22Rv1 (cell line): Measurements from ENCODE around the gene MSRB2.

Experiments used
- ZFX ChIP-seq: fragments of 450-650 bp; IDR thresholded peaks from 2 replicates; pipeline ENCODE4 v1.6.1; 2017; ENCODE audit warnings: antibody characterized with exemption, borderline replicate concordance
- TF ChIP-seq, protein P1 (sequence below): fragments of 450-650 bp; IDR thresholded peaks from 2 replicates; pipeline ENCODE4 v1.5.1; 2017; ENCODE audit warnings: mild to moderate bottlenecking

DNA sequence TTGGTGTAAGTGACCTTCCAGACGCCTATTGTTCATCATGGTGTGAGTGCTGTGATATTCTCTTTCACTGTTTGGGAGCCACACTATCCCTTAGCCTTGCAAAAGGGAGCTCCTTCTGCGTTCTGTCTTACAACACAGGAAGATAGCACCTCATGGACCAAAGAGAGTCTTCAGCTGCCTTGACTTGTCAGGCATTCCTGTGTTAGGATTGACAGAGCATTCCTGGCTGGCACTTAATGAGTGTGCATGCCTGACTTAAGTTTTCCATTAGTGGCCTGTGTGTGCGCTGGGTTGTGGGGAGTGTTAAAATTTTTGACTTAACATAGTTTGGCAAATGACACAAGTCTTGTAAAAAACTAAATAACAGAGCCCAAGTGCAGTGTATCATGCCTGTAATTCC lies 21.9 kb upstream of the MSRB2 start:
- TF ChIP-seq, protein P1, sequence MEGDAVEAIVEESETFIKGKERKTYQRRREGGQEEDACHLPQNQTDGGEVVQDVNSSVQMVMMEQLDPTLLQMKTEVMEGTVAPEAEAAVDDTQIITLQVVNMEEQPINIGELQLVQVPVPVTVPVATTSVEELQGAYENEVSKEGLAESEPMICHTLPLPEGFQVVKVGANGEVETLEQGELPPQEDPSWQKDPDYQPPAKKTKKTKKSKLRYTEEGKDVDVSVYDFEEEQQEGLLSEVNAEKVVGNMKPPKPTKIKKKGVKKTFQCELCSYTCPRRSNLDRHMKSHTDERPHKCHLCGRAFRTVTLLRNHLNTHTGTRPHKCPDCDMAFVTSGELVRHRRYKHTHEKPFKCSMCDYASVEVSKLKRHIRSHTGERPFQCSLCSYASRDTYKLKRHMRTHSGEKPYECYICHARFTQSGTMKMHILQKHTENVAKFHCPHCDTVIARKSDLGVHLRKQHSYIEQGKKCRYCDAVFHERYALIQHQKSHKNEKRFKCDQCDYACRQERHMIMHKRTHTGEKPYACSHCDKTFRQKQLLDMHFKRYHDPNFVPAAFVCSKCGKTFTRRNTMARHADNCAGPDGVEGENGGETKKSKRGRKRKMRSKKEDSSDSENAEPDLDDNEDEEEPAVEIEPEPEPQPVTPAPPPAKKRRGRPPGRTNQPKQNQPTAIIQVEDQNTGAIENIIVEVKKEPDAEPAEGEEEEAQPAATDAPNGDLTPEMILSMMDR = no peak
- TF ChIP-seq ZFX = no peak
